ENCODE data around the gene NOS3. TPM values are rescaled to one million over a fixed set of nuclear protein-coding genes. Genes with fewer than 3 reads are reported as not detected.
A peak's percentile ranks its signal among the peaks of the same experiment; 100 is the strongest.

NOS3 gene
- total and polyA plus RNA-seq, 9 of the 15 experiments (the other 6 are each of a cell fraction or from before 2014, with no cell fraction given): 1.1 to 121 (median 23.6) TPM

DNA sequence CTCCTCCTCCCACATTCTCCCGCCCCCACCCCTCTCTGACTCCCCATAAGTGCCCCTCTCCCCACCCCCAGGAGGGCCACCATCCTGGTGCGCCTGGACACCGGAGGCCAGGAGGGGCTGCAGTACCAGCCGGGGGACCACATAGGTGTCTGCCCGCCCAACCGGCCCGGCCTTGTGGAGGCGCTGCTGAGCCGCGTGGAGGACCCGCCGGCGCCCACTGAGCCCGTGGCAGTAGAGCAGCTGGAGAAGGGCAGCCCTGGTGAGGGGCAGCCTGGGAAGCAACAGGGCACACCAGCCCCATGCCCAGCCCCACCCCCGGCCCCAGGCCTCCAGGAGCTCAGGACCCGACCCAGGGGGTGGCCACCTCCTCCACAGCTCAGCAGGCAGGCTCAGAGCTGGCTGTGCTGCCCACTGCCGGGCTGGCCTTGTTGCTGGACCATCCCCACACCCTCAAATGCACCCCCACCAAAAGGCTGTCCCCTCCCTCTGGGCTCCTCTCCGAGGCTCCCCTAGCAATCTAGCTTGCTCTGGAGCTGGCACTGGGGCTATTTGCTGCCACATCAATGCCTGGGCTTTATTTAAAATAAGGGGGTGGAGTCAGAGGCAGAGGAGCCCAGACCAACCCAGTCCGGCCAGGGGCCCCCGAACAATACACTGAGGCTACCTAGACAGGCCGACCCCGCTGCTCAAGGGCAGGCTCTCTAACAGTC, 18.7 kb downstream of the NOS3 start (continued):
- TF ChIP-seq, protein P1, sequence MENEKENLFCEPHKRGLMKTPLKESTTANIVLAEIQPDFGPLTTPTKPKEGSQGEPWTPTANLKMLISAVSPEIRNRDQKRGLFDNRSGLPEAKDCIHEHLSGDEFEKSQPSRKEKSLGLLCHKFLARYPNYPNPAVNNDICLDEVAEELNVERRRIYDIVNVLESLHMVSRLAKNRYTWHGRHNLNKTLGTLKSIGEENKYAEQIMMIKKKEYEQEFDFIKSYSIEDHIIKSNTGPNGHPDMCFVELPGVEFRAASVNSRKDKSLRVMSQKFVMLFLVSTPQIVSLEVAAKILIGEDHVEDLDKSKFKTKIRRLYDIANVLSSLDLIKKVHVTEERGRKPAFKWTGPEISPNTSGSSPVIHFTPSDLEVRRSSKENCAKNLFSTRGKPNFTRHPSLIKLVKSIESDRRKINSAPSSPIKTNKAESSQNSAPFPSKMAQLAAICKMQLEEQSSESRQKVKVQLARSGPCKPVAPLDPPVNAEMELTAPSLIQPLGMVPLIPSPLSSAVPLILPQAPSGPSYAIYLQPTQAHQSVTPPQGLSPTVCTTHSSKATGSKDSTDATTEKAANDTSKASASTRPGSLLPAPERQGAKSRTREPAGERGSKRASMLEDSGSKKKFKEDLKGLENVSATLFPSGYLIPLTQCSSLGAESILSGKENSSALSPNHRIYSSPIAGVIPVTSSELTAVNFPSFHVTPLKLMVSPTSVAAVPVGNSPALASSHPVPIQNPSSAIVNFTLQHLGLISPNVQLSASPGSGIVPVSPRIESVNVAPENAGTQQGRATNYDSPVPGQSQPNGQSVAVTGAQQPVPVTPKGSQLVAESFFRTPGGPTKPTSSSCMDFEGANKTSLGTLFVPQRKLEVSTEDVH (IDR thresholded peaks at IDR 0.05; ENCODE audit: low read depth, partially characterized antibody): no peak
- TF ChIP-seq ELF1 (tag; IDR thresholded peaks at IDR 0.05) (no peak), ZNF584 (CRISPR knock-in tag; IDR thresholded peaks at IDR 0.05; ENCODE audit: low read depth) (no peak), ASH1L (IDR thresholded peaks at IDR 0.05; ENCODE audit: borderline replicate concordance, low read depth, partially characterized antibody) (no peak), NCOR1 (IDR thresholded peaks at IDR 0.05) (no peak), KHSRP (IDR thresholded peaks at IDR 0.05) (no peak), ILF3 (IDR thresholded peaks at IDR 0.05; ENCODE audit: borderline replicate concordance) (no peak), CREM (IDR thresholded peaks at IDR 0.05; ENCODE audit: low read depth) (0 out of 2 replicates have a peak, but pooled peaks have one; percentile 26), JUNB (CRISPR knock-in tag; conservative IDR thresholded peaks at IDR 0.05) (no peak), NRF1 (conservative IDR thresholded peaks at IDR 0.05 in 1 of 2, IDR thresholded peaks at IDR 0.05 in 1 of 2) (no peak), TEAD2 (tag; IDR thresholded peaks at IDR 0.05) (no peak), KLF10 (CRISPR knock-in tag; IDR thresholded peaks at IDR 0.05) (no peak), HMG20A (CRISPR knock-in tag; conservative IDR thresholded peaks at IDR 0.05) (no peak), ZC3H8 (IDR thresholded peaks at IDR 0.05) (no peak), NCOA1 (IDR thresholded peaks at IDR 0.05; ENCODE audit: low read depth) (no peak), FOXK2 (conservative IDR thresholded peaks at IDR 0.05 in 1 of 2, IDR thresholded peaks at IDR 0.05 in 1 of 2; ENCODE audit: low read depth in 2 of 2) (no peak), CBX1 (IDR thresholded peaks at IDR 0.05; ENCODE audit: low read depth) (peak; percentile 52; the same call in 1 of the 2 replicates), ATF6 (CRISPR knock-in tag; IDR thresholded peaks at IDR 0.05) (no peak), SAFB (IDR thresholded peaks at IDR 0.05; ENCODE audit: borderline replicate concordance, low read depth, low read length) (peak; percentile 87), PATZ1 (CRISPR knock-in tag; IDR thresholded peaks at IDR 0.05; ENCODE audit: borderline replicate concordance) (no peak)
- TF ChIP-seq, protein P2, sequence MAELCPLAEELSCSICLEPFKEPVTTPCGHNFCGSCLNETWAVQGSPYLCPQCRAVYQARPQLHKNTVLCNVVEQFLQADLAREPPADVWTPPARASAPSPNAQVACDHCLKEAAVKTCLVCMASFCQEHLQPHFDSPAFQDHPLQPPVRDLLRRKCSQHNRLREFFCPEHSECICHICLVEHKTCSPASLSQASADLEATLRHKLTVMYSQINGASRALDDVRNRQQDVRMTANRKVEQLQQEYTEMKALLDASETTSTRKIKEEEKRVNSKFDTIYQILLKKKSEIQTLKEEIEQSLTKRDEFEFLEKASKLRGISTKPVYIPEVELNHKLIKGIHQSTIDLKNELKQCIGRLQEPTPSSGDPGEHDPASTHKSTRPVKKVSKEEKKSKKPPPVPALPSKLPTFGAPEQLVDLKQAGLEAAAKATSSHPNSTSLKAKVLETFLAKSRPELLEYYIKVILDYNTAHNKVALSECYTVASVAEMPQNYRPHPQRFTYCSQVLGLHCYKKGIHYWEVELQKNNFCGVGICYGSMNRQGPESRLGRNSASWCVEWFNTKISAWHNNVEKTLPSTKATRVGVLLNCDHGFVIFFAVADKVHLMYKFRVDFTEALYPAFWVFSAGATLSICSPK (IDR thresholded peaks at IDR 0.05; ENCODE audit: borderline replicate concordance): no peak

All from K562 (cell line).